Liver (tissue), 9 donors: ENCODE measurements around the gene DCP2. TPM values are rescaled to one million over a fixed set of nuclear protein-coding genes. Genes with fewer than 3 reads are reported as not detected.

Experiments used
- DNase-seq: peaks from one replicate; pipeline ENCODE4 v3.0.0-alpha.2; 2017; ENCODE audit warnings: low spot score
- H3K27ac ChIP-seq, 2 donors: one replicate each; pipeline ENCODE4 v1.7.0; 2013; ENCODE audit warnings: inconsistent platforms in 2 of 2, low read length in 2 of 2, control low read depth in 1 of 2, low read depth in 1 of 2, mild to moderate bottlenecking in 1 of 2
- H3K27me3 ChIP-seq, 4 donors: one replicate each; pipeline versions ENCODE4 v1.6.1 to v1.7.0; 2013; ENCODE audit warnings: low read length in 3 of 4, inconsistent platforms in 1 of 4, mild to moderate bottlenecking in 1 of 4, moderate library complexity in 1 of 4; ENCODE audit not compliant: control insufficient read depth in 4 of 4, insufficient read depth in 4 of 4
- H3K36me3 ChIP-seq, 4 donors: one replicate each; pipeline versions ENCODE4 v1.6.1 to v1.7.0; 2013; ENCODE audit warnings: low read length in 3 of 4, mild to moderate bottlenecking in 3 of 4, low read depth in 1 of 4, moderate library complexity in 1 of 4; ENCODE audit not compliant: control insufficient read depth in 4 of 4, insufficient read depth in 3 of 4
- H3K4me1 ChIP-seq, 4 donors: one replicate each; pipeline versions ENCODE4 v1.6.1 to v1.7.0; 2013; ENCODE audit warnings: low read length in 3 of 4, mild to moderate bottlenecking in 3 of 4, moderate library complexity in 1 of 4; ENCODE audit not compliant: control insufficient read depth in 4 of 4, insufficient read depth in 4 of 4
- H3K4me3 ChIP-seq, 3 donors: one replicate each; pipeline versions ENCODE4 v1.6.1 to v1.7.0; 2013; ENCODE audit warnings: low read length in 3 of 3, control low read depth in 1 of 3, low read depth in 1 of 3, mild to moderate bottlenecking in 1 of 3
- H3K9ac ChIP-seq, 2 donors: one replicate each; pipeline ENCODE4 v1.7.0; 2013; ENCODE audit warnings: low read length in 2 of 2, mild to moderate bottlenecking in 2 of 2, moderate library complexity in 2 of 2, control low read depth in 1 of 2, low read depth in 1 of 2
- H3K9me3 ChIP-seq, 4 donors: one replicate each; pipeline versions ENCODE4 v1.6.1 to v1.7.0; 2013; ENCODE audit warnings: low read length in 3 of 4; ENCODE audit not compliant: control insufficient read depth in 4 of 4
- ATF3 ChIP-seq: IDR thresholded peaks from 2 replicates; pipeline ENCODE4 v1.6.1; 2016; ENCODE audit warnings: antibody characterized with exemption
- EGR1 ChIP-seq, 2 donors: IDR thresholded peaks; 2 replicates each; pipeline ENCODE4 v1.6.1; 2016 to 2018; ENCODE audit warnings: antibody characterized with exemption in 2 of 2, low read depth in 2 of 2
- FOXA1 ChIP-seq: IDR thresholded peaks from 2 replicates; pipeline ENCODE4 v1.6.1; 2016; ENCODE audit warnings: antibody characterized with exemption
- FOXA2 ChIP-seq: IDR thresholded peaks from 2 replicates; pipeline ENCODE4 v1.6.1; 2016; ENCODE audit warnings: antibody characterized with exemption
- GABPA ChIP-seq, 2 donors: IDR thresholded peaks in 1 of 2; conservative IDR thresholded peaks in 1 of 2; 2 replicates each; pipeline ENCODE4 v1.6.1; 2016; ENCODE audit warnings: antibody characterized with exemption in 2 of 2, mild to moderate bottlenecking in 1 of 2, moderate library complexity in 1 of 2
- HNF4A ChIP-seq, 2 donors: conservative IDR thresholded peaks; 2 replicates each; pipeline ENCODE4 v1.6.1; 2016; ENCODE audit warnings: antibody characterized with exemption in 2 of 2, mild to moderate bottlenecking in 2 of 2
- HNF4G ChIP-seq: IDR thresholded peaks from 2 replicates; pipeline ENCODE4 v1.6.1; 2016; ENCODE audit warnings: antibody characterized with exemption
- JUND ChIP-seq, 2 donors: IDR thresholded peaks; 2 replicates each; pipeline ENCODE4 v1.6.1; 2016; ENCODE audit warnings: antibody characterized with exemption in 2 of 2
- NR2F2 ChIP-seq: IDR thresholded peaks from 2 replicates; pipeline ENCODE4 v1.6.1; 2016; ENCODE audit warnings: antibody characterized with exemption
- RAD21 ChIP-seq, 2 donors: IDR thresholded peaks; 2 replicates each; pipeline ENCODE4 v1.6.1; 2016; ENCODE audit warnings: antibody characterized with exemption in 2 of 2, mild to moderate bottlenecking in 2 of 2
- RXRA ChIP-seq, 2 donors: IDR thresholded peaks; 2 replicates each; pipeline ENCODE4 v1.6.1; 2017 to 2018; ENCODE audit warnings: antibody characterized with exemption in 2 of 2, mild to moderate bottlenecking in 1 of 2
- TAF1 ChIP-seq: conservative IDR thresholded peaks from 2 replicates; pipeline ENCODE4 v1.6.1; 2016; ENCODE audit warnings: antibody characterized with exemption, mild to moderate bottlenecking
- YY1 ChIP-seq: IDR thresholded peaks from 2 replicates; pipeline ENCODE4 v1.6.1; 2016; ENCODE audit warnings: antibody characterized with exemption, mild to moderate bottlenecking
- WGBS: extraction: QIAGEN DNeasy Blood & Tissue Kit; methylation state at CpG from one replicate; pipeline ENCODE4 v1.1.7; 2013; 5-methylcytosine and 5-hydroxymethylcytosine counted together
- polyA plus RNA-seq, 2 donors: library from polyadenylated mRNA; stranded (reverse) in 1 of 2; unstranded in 1 of 2; fragments of 200-250 nt in 1 of 2; fragments of >200 nt in 1 of 2; fragmentation: Nextera tagmentation in 1 of 2; extraction: Ambion mirVana in 1 of 2; gene quantifications; one replicate each; pipeline versions ENCODE4 v1.2.1 to v1.2.3, GENCODE V29; 2013 to 2015
- total RNA-seq, 2 donors: library from RNA; depleted of rRNA; stranded (reverse); fragments of >200 nt; gene quantifications; one replicate each; pipeline ENCODE4 v1.2.3, GENCODE V29; 2014
- TF ChIP-seq, protein P1 (sequence below): fragments of 150-350 bp; IDR thresholded peaks from 2 replicates; pipeline ENCODE4 v1.5.1; 2017; ENCODE audit warnings: improper control_type of control experiment, low read depth, low read length; ENCODE audit not compliant: missing input control
- TF ChIP-seq, protein P2 (sequence below): IDR thresholded peaks from 2 replicates; pipeline ENCODE4 v1.6.1; 2016; ENCODE audit warnings: antibody characterized with exemption
- donor health status: healthy.
- donor health status: healthy.
- donor health status: healthy.
- donor health status: healthy.
- donor health status: healthy.

Gene DCP2
- total and polyA plus RNA-seq, 4 donors = 2.9 to 44.2 (median 12.4) TPM

DNA sequence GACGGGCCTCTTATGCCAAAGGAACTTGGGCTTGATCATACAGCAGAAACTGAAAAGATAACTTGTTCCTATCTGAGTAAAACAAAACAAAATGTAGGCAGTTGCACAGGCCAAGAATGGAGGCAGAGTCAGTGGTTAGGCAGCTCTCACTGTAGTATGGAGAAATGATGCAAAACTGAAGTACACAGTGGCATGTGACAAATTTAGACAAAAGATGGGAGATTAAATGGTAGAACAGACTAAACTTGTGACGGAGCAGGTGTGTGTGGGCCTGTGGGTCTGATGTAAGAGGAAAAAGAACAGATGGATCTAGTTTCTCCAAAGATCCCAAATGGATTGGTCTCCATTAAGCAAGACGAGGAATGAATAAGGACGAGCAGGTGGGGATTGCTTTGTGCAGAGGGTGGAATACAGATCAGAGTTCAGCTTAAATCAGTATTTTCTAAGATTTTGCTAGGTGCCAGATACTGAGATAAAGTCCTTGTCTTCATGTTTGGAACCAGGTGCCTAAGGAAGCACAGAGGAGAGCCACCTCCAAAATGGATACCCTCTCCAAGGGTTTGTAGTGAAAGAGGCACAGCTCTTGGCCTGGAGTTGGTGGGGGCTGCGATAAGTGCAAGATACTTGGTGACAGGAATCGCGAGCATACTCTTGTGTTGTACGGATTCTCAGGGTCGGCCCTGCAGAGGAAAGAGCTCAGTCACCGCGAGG lies 722 bp upstream of the DCP2 start:
- H3K27me3 ChIP-seq = no peaks in the 10 kb centered on the region
- H3K9me3 ChIP-seq = no peaks in the 10 kb centered on the region
- WGBS = 33% methylated on average over 11 of the region's 11 CpGs
- peaks cover 0 to 21% (median 3%) of the 10 kb centered on the region in 4 donors for H3K4me1 ChIP-seq
- peak overlapping the region; percentile 63 to 83 for H3K27ac ChIP-seq
- peak overlapping the region; percentile 41 to 67 for H3K9ac ChIP-seq
- no peak for DNase-seq
- TF ChIP-seq EGR1 (IDR thresholded peaks at IDR 0.05; ENCODE audit: low read depth in 2 of 2) (no peak), RAD21 (IDR thresholded peaks at IDR 0.05) (no peak), NR2F2 (no peak), HNF4G (no peak), JUND (IDR thresholded peaks at IDR 0.05) (no peak), RXRA (IDR thresholded peaks at IDR 0.05) (no peak), FOXA2 (no peak)
- TF ChIP-seq, protein P1, sequence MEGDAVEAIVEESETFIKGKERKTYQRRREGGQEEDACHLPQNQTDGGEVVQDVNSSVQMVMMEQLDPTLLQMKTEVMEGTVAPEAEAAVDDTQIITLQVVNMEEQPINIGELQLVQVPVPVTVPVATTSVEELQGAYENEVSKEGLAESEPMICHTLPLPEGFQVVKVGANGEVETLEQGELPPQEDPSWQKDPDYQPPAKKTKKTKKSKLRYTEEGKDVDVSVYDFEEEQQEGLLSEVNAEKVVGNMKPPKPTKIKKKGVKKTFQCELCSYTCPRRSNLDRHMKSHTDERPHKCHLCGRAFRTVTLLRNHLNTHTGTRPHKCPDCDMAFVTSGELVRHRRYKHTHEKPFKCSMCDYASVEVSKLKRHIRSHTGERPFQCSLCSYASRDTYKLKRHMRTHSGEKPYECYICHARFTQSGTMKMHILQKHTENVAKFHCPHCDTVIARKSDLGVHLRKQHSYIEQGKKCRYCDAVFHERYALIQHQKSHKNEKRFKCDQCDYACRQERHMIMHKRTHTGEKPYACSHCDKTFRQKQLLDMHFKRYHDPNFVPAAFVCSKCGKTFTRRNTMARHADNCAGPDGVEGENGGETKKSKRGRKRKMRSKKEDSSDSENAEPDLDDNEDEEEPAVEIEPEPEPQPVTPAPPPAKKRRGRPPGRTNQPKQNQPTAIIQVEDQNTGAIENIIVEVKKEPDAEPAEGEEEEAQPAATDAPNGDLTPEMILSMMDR = no peak
- no peaks in the 10 kb centered on the region for H3K36me3 ChIP-seq
- H3K4me3 ChIP-seq = peak overlapping the region; percentile 91 to 98 (median 92)

DNA sequence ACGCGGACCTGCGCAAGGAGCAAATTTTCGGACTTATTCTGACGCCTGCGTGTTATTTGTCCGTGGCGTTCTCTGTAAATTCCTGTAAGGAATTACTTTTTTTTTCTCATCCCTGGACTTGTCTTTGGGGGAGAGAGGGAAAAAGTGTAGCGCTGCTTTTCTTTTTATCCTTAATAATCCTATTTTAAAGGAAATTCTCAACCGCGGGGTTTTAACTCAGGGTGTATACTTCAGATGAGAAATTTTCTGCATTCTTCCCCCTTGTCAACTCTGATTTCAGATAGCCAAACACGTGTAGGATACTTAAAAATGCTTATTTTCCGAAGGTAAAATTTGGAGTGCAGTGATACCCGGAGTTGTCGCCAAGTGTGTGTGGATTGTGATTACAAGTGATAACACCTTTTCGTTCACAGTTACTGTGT lies 853 bp downstream of the DCP2 start:
- H3K27ac ChIP-seq = peak overlapping the region; percentile 83 to 88
- H3K9me3 ChIP-seq = no peaks in the 10 kb centered on the region
- peaks cover 0 to 21% (median 3%) of the 10 kb centered on the region in 4 donors for H3K4me1 ChIP-seq
- H3K27me3 ChIP-seq = no peaks in the 10 kb centered on the region
- no peak for DNase-seq
- no peak for TF ChIP-seq GABPA (IDR thresholded peaks at IDR 0.05 in 1 of 2, conservative IDR thresholded peaks at IDR 0.05 in 1 of 2)
- no peak for TF ChIP-seq EGR1 (IDR thresholded peaks at IDR 0.05; ENCODE audit: low read depth in 2 of 2)
- no peak for TF ChIP-seq RXRA (IDR thresholded peaks at IDR 0.05)
- no peak for TF ChIP-seq FOXA2
- TF ChIP-seq, protein P2, sequence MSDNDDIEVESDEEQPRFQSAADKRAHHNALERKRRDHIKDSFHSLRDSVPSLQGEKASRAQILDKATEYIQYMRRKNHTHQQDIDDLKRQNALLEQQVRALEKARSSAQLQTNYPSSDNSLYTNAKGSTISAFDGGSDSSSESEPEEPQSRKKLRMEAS = no peak
- no peak for TF ChIP-seq HNF4A (conservative IDR thresholded peaks at IDR 0.05)
- TF ChIP-seq, protein P1 = no peak
- peak overlapping the region; percentile 91 to 98 (median 92) for H3K4me3 ChIP-seq
- under 1% methylated on average over 16 of the region's 16 CpGs for WGBS
- peak overlapping the region; percentile 67 to 87 for H3K9ac ChIP-seq
- H3K36me3 ChIP-seq = no peaks in the 10 kb centered on the region

DNA sequence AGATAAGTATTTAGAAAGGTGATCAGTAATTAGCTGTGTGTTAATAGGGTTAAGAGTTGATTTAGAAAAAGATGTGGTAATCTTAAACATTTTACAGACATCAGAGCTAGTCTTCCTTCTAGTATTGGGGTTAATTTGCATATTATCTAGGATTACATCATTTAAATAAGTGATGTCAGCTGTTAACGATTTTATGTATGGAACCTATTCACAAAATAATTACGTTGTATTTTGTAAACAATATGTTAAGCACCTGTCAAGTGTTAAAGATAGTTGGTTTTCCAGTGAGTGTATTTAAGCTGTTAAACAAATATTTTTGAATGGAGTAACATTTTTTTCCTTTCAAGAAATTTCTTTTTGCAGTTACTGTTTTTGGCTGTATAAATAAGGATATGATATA lies 2.2 kb downstream of the DCP2 start:
- Histone ChIP-seq H3K27ac (no peak overlapping the region), H3K4me1 (peaks cover 0 to 21% (median 3%) of the 10 kb centered on the region in 4 donors), H3K9me3 (no peaks in the 10 kb centered on the region), H3K4me3 (no peak overlapping the region), H3K9ac (peak overlapping the region in 1 of 2 donors; percentile 20), H3K27me3 (no peaks in the 10 kb centered on the region), H3K36me3 (no peaks in the 10 kb centered on the region)
- no peak for DNase-seq
- TF ChIP-seq RXRA (IDR thresholded peaks at IDR 0.05) (no peak), EGR1 (IDR thresholded peaks at IDR 0.05; ENCODE audit: low read depth in 2 of 2) (no peak), HNF4A (conservative IDR thresholded peaks at IDR 0.05) (no peak), ATF3 (no peak), HNF4G (no peak), JUND (IDR thresholded peaks at IDR 0.05) (no peak), NR2F2 (no peak), FOXA1 (no peak), YY1 (no peak), FOXA2 (no peak), TAF1 (no peak), GABPA (IDR thresholded peaks at IDR 0.05 in 1 of 2, conservative IDR thresholded peaks at IDR 0.05 in 1 of 2) (no peak)
- TF ChIP-seq, protein P2 = no peak
- 34% methylated on average over 2 of the region's 2 CpGs for WGBS
